Fibroblast of peridontal ligament (primary cell): ENCODE data around the gene TNFAIP1.

Source experiments
- DNase-seq: peaks from one replicate; pipeline ENCODE4 v3.0.0-alpha.2; 2010; ENCODE audit errors: extremely low read depth

The TNFAIP1 gene

DNA sequence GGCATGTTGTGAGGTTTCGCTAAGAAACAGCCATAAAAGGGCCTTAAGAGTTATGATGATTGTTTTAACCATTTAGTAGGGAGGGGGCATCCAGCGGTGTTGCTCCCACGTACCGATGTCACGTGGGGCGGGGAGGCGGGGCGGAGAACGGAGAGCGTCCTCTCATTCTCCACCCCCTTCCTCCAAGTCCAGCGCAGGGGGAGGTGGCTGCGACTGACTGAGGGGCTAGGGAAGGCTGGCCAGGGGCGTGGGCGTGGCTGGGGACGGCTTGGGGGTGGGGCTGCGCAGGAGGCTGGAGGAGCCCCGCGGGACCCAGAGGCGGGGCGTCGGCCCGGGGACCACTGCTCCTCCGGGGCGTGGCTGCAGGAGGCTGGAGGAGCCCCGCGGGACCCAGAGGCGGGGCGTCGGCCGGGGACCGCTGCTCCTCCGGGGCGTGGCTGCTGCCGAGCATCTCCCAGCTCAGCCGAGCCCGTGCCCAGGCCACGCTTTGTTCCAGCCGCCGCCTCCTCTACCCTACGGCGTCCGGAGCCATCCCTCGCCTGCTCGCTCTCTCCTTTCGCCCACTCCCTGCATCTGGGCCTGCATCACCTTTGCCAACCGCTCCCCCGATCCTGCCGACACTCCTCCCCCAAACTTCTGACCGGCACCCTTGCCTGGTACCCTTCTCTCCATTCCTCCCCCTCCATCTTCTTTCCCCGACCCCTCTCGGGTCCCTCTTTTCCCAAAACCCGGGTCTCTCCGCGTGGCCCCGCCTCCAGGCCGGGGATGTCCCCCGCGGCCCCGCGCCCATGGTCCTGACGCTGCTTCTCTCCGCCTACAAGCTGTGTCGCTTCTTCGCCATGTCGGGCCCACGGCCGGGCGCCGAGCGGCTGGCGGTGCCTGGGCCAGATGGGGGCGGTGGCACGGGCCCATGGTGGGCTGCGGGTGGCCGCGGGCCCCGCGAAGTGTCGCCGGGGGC lies 36.0 kb downstream of the TNFAIP1 start, which contains the start of gene SARM1:
Gene SARM1 (plus strand): TSS at position 450 of the 958 bp plus-strand sequence. CDS start 339 bp downstream, at position 789.
- DNase-seq: peak; percentile 75

DNA sequence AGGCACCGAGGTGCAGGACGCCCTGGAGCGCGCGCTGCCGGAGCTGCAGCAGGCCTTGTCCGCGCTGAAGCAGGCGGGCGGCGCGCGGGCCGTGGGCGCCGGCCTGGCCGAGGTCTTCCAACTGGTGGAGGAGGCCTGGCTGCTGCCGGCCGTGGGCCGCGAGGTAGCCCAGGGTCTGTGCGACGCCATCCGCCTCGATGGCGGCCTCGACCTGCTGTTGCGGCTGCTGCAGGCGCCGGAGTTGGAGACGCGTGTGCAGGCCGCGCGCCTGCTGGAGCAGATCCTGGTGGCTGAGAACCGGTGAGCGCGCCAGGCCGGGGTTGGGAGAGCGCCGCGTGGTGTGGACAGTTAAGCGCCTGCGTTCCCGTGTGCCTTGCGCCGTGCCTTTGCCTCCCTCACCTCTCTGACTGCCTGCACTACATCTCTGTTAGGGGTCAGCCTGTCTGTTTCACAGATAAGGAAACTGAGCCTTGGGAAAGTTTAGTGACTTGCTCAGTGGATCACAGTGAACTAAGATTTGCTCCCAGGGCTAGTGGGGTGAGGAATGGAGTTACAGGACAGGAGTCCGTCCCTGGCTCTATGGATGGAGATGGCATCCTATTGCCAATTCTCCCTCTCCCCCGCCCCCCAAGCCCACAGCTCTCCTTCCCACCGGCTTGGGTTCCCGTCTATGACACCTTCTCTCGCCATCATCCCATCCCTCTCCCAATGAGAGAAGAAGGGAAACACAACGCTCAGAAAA lies 36.8 kb downstream of the TNFAIP1 start:
- peak; percentile 20 for DNase-seq

DNA sequence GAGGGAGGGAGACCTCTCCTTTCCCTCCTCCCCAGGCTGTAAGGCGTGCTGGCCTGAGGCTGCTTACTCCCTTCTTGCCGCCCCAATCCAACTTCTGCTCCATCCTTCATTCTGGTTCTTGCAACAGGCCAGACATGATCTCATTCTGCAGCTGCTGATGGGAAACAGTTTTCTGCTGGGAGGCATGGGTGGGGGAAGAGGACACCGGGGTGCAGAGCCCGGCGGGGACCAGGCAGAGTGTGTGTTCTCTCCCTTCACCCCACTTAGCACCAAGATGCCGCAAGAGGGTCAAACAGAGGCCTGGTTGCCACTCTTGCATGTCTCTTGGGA lies 37.3 kb downstream of the TNFAIP1 start:
- DNase-seq: no peak

DNA sequence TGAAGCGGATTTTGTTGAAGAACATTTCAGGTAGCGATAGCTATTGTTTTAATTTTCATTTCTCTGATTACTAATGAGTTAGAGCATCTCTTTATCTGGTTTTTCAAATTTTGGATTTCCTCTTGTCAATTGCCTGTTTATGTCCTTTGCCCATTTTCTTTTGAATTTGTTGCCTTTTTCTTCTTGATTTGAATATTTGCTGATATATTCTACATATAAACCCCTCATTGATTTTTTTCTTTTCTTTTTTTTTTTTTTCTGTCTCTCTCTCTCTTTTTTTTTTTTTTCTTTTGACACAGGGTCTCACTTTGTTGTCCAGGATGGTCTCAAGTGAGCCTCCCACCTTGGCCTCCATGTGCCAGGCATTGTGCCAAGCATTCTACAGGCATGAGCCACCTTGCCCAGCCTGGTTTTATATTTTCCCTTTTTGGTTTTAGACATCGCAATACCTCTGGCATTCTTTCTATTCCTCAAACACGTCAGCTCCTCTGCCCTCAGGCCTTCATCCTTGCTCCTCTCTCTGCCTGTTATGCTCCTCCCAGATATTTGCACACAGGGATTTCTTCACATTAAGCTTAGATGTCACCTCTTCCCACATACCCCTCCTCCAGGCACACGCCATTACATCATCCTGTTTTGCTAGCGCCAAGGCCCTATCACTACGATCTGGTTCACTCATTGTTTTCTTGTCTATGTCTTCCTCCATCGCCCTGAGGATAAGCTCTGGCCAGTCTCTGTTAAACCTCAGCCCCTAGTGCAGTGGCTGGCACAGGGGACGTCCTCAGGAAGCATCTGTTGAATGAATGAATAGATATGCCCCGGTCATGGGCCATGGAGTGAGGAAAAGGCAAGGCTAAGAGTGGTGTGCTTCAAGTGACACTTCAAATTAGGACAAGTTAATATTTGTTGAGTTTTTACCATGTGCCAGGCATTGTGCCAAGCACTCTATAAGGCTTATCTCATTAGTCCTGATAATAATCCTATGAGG lies 44.5 kb downstream of the TNFAIP1 start:
- DNase-seq: peak; percentile 32

DNA sequence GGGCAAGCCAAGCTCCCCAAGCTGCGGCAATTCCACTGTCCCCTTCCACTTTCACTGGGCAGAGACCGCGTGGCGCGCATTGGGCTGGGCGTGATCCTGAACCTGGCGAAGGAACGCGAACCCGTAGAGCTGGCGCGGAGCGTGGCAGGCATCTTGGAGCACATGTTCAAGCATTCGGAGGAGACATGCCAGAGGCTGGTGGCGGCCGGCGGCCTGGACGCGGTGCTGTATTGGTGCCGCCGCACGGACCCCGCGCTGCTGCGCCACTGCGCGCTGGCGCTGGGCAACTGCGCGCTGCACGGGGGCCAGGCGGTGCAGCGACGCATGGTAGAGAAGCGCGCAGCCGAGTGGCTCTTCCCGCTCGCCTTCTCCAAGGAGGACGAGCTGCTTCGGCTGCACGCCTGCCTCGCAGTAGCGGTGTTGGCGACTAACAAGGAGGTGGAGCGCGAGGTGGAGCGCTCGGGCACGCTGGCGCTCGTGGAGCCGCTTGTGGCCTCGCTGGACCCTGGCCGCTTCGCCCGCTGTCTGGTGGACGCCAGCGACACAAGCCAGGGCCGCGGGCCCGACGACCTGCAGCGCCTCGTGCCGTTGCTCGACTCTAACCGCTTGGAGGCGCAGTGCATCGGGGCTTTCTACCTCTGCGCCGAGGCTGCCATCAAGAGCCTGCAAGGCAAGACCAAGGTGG lies 45.7 kb downstream of the TNFAIP1 start:
- DNase-seq: no peak

DNA sequence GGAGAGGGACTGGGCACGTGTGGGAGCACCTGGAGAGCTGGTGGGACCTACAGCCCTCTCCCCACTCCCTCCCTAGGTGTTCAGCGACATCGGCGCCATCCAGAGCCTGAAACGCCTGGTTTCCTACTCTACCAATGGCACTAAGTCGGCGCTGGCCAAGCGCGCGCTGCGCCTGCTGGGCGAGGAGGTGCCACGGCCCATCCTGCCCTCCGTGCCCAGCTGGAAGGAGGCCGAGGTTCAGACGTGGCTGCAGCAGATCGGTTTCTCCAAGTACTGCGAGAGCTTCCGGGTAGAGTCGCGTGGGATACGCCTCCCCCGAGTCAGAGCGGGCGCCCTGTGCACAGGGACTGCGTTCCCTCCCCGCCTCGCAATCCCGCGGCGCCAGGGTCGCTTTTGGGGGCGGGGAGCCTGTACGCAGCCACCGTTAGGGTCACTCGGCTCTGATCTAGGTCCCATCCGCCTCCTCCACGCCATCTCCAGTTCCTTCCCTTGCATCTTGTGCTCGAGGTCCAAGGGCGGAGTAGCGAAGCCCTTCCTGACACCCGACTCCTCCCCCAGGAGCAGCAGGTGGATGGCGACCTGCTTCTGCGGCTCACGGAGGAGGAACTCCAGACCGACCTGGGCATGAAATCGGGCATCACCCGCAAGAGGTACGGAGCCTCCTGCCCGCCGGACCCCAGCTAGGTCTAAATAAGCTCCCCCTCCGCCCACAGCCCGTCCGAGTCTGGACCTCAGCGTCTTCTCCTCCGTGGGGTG lies 48.9 kb downstream of the TNFAIP1 start:
- no peak for DNase-seq

DNA sequence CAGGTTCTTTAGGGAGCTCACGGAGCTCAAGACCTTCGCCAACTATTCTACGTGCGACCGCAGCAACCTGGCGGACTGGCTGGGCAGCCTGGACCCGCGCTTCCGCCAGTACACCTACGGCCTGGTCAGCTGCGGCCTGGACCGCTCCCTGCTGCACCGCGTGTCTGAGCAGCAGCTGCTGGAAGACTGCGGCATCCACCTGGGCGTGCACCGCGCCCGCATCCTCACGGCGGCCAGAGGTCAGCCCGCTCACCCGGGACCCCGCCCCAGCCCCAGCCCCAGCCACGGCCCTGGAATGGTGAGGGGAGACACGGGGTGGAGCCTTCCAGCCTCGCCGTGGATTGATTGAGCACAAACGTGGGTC lies 49.5 kb downstream of the TNFAIP1 start:
- DNase-seq: no peak

DNA sequence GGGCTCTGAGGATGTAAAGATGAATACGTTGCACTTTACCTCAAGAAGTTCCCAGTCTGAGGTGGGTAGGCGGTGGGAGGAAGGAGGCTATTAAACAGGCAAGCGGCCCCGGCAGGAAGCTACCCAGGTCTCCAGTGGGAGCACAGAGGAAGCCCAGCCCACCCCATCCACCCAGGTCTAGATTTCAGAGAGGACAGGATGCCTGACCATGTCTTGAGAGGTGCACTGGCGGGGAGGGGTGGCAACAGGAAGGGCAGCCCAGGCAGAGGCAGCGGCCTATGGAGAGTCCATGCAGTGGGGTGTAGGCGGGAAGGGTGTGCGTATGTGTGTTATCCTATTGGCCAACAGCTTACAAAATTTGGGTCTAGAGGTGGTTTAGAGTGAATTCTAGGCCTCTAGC lies 49.8 kb downstream of the TNFAIP1 start:
- no peak for DNase-seq

DNA sequence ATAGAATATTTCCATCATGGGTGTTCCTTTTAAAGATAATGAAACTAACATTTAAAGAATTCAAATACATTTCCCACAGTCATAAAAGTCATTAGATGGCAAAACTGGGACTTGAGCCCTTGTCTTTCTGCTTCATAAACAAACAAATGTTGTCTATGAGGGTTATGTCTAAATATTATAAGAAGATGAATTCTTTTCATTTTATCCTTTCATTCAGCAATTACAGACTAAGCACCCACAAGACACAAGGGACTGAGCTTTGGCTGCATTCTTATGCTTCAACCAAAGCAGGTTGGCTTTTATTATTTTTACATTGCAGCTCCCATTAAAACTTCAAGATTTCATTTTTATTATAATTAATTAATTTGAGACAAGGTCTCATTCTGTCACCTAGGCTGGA lies 50.8 kb downstream of the TNFAIP1 start:
- DNase-seq: no peak

DNA sequence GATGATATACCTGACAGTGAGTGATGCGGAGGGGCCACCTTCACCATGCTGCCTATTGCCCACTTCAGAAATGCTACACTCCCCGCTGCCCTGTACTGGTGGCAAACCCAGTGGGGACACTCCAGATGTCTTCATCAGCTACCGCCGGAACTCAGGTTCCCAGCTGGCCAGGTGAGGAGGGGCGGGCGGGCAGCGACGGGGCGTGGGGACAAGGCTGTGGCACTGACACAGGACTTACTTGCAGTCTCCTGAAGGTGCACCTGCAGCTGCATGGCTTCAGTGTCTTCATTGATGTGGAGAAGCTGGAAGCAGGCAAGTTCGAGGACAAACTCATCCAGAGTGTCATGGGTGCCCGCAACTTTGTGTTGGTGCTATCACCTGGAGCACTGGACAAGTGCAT lies 52.5 kb downstream of the TNFAIP1 start:
- no peak for DNase-seq

DNA sequence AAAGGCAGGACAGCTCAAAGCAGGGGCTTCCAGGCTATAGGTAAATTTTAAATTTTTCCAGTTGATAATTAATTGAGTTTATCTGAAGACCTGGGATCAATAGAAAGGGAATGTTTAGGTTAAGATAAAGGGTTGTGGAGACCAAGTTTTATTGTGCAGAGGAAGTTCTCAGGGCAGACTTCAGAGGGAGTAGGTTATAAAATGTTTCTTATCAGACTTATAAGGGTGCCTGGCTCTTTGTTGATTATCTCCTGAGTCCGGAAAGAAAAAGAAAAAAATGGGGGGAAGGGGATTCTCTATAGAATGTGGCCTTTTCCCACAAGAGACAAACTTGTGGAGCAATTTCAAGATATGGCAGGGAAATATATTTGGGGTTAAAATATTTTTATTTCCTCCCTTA lies 54.6 kb downstream of the TNFAIP1 start:
- DNase-seq: no peak

DNA sequence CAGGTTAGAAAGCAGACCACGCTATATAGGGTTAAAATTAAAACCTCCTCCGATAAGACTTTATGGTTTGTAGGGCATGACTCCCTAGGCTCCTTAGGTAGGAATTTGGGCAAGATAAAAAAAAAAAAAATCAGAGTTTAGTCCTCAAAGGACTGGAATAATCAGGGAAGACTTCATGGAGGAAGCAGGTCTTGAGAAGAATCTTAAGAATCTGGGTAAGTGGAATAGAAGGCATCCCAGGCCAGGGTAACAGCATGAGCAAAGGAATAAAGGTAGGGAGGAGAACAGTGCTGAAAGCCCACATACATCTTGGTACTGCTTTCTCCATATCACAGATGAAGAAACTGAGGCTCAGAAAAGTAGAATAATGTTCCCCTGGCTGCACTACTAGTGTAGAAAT lies 55.0 kb downstream of the TNFAIP1 start:
- DNase-seq: no peak

DNA sequence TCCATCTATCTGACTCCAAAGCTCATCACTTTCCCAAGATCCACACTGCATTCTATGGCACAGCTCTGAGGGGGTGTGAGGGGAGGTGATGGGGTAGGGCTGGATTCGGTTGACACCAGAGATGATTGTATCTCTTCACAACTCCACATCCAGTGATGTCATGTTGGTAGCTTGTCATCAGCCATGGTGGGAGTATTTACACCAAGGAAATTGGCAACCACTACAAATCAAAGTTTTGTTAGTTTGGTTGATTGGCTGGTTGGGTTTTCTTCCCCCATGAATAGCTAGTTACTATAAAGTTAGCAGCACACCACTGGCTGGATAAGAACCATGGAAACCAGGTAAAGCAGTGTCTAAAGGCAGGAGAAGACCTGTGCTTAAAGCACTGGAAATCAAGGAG lies 55.4 kb downstream of the TNFAIP1 start:
- no peak for DNase-seq

DNA sequence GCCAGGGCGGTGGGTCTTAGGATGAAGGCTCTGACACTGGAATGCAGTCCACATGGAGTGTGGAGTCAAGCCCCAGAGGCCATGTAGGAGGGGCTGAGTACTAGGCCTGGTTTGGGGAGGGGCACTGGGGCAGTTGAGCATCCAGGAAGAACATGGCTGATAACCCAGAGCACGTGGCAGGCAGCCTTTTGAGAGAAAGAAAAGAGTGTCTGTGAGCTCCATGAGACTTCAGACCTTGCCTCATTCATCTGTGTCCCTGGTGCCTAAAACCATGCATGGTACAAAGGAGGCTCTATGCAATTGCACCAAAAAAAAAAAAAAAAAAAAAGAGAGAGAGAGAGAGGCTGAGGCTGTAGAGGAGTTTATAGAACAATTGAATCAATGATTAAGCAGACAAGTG lies 55.8 kb downstream of the TNFAIP1 start:
- DNase-seq: no peak

DNA sequence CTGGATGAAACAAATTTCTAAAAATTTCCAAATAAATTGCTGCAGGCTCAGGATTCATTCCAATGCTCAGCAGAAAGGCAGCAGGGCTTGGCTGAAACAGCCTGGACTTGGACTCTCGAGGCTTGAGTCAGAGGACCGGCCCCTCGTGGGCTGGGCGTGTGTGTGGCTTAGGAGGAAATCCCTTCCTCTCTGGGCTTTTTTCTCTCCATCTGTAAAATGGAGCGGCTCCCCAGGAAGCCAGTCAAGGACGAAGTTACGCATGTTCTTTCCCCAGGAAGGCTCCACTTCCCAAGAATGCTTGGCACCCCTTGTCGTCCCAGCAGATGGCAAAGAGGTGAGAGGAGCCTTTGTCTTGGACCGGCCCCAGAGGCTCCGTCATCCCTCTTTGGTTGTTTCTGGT lies 56.9 kb downstream of the TNFAIP1 start:
- DNase-seq: no peak

DNA sequence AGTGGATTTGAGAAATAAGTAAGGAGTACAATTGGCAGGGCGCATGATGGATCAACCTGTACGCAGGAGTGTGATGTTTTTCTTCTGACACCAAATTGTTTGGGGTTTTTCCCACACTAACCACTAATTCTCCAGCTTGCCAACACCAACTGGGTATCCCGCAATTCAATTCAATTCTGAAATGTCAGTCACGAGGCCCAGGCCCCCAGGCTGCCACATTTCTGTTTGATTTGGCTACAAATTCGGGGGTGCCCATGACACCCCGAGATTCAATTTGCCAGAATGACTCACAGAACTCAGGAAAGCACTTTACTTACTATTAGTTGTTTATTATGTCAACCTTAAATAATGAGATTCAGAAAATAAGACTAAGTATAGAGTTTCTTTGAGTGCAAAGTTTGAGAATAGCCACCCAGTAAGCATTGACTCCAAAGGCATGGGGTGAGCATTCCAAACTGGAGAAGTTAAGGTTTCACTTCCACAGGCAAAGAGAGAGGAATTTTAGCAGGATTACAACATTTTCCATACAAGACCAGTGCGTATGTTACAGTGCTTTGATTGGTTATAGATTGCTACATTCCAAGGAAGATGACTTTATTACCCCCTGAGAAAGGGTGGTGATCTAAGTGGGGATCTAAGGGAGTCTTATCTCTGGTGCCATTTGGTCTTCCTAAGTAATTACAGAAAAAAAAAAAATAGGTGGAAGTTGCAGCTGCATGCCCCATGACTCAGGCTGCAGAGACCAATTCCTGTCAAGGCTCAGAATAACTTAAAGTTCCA lies 59.0 kb downstream of the TNFAIP1 start:
- DNase-seq: peak; percentile 77

DNA sequence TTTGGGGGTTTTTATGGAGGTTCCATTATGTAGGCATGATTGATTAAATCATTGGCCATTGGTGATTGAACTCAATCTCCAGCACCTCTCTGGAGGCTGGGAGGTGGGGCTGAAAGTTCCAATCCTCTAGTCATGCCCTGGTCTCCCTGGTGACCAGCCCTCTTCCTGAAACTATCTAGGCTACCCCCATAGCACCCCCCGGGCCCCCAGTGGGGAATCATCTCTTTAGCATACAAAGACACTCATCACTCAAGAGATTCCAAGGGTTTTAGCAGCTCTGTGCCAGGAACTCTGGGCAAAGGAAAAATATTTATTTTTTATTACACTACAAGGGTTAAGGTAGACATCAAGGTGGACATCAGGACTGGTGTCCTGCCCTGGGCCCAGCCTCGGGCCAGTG lies 59.9 kb downstream of the TNFAIP1 start:
- no peak for DNase-seq

DNA sequence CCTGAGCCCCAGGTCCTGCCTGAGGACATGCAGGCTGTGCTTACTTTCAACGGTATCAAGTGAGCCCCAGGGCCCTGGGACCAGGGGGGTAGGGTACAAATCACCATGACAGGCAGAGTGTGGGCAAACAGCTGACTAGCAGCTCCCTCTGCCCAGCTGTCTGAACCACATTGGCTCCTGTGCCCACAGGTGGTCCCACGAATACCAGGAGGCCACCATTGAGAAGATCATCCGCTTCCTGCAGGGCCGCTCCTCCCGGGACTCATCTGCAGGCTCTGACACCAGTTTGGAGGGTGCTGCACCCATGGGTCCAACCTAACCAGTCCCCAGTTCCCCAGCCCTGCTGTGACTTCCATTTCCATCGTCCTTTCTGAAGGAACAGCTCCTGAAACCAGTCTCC lies 60.4 kb downstream of the TNFAIP1 start:
- DNase-seq: no peak
